Measurements from ENCODE around the gene C1QTNF7. TPM values are rescaled to one million over a fixed set of nuclear protein-coding genes. Genes with fewer than 3 reads are reported as not detected.

The C1QTNF7 gene
- total RNA-seq, 1 experiment from 2014 or later: 0.21 TPM

DNA sequence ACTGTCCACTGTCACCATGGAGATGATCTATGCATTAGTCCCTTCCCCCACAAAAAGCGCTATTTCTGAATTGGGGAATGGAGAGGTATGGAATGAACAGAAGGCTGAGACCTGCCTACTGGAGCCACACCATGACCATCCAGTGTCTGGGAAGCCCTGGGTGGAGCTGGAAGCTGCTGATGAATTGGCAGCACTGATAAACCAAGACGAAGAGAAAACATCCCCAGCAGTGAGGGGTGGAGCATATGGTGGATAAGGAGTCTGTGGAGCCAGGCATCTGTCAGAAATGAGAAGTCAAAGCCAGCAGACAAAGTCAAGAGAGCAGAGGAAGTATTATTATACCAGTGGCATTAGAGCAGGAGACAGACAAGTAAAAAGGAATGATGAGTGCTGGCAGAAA lies 55.0 kb downstream of the C1QTNF7 start:
- H3K9me3 ChIP-seq (ENCODE audit: low read depth, low read length, poor library complexity, severe bottlenecking): peaks cover 5% of the 10 kb centered on the region
- POLR2A ChIA-PET (ENCODE audit: low non-redundant PET): no interaction called here
- no peaks in the 10 kb centered on the region for H3K27me3 ChIP-seq (replicated peaks; ENCODE audit: insufficient read depth, low read depth, low read length, poor library complexity)
- H3K4me1 ChIP-seq (ENCODE audit: insufficient read depth, low read length, poor library complexity, severe bottlenecking): peaks cover 9% of the 10 kb centered on the region
- intact Hi-C loops (cut with micrococcal nuclease; ENCODE audit: unreplicated experiment): no loop called here
- no TSS peak for BruUV-seq (replicated peaks)
- H3K27ac ChIP-seq (ENCODE audit: low read depth, low read length, poor library complexity, severe bottlenecking): no peak overlapping the region
- H3K4me3 ChIP-seq (ENCODE audit: low read depth, low read length, poor library complexity, severe bottlenecking): no peak overlapping the region
- H3K36me3 ChIP-seq (ENCODE audit: insufficient read depth, low read length, poor library complexity, severe bottlenecking): peaks cover 6% of the 10 kb centered on the region
- DNase-seq (ENCODE audit: low spot score): no peak
- TF ChIP-seq CTCF (conservative IDR thresholded peaks at IDR 0.05; ENCODE audit: low read depth, low read length): no peak
- no peak for TF ChIP-seq EZH2 (IDR thresholded peaks at IDR 0.05; ENCODE audit: borderline replicate concordance, low read depth, low read length, poor library complexity, severe bottlenecking)
- CTCF ChIA-PET: no interaction called here

- H3K27me3 ChIP-seq (replicated peaks; ENCODE audit: insufficient read depth, low read depth, low read length, poor library complexity): no peaks in the 10 kb centered on the region
- no peak for DNase-seq (ENCODE audit: low spot score)
- peaks cover 6% of the 10 kb centered on the region for H3K36me3 ChIP-seq (ENCODE audit: insufficient read depth, low read length, poor library complexity, severe bottlenecking)
- ChIA-PET POLR2A (ENCODE audit: low non-redundant PET) (interaction anchor here (0.6 kb wide), 1 partner anchor 384 kb away, joined by 4 read pairs; no protein-coding TSS in a partner anchor), CTCF (no interaction called here)
- H3K9me3 ChIP-seq (ENCODE audit: low read depth, low read length, poor library complexity, severe bottlenecking): peaks cover 5% of the 10 kb centered on the region
- no TSS peak for BruUV-seq (replicated peaks)
- H3K4me3 ChIP-seq (ENCODE audit: low read depth, low read length, poor library complexity, severe bottlenecking): no peak overlapping the region
- no peaks in the 10 kb centered on the region for H3K4me1 ChIP-seq (ENCODE audit: insufficient read depth, low read length, poor library complexity, severe bottlenecking)
- no peak overlapping the region for H3K27ac ChIP-seq (ENCODE audit: low read depth, low read length, poor library complexity, severe bottlenecking)
- no peak for TF ChIP-seq EZH2 (IDR thresholded peaks at IDR 0.05; ENCODE audit: borderline replicate concordance, low read depth, low read length, poor library complexity, severe bottlenecking)
- no peak for TF ChIP-seq CTCF (conservative IDR thresholded peaks at IDR 0.05; ENCODE audit: low read depth, low read length)
- intact Hi-C loops (cut with micrococcal nuclease; ENCODE audit: unreplicated experiment): no loop called here
Observed at GRCh38 chr4:15488136-15488535, 60.3 kb downstream of the C1QTNF7 start.

DNA sequence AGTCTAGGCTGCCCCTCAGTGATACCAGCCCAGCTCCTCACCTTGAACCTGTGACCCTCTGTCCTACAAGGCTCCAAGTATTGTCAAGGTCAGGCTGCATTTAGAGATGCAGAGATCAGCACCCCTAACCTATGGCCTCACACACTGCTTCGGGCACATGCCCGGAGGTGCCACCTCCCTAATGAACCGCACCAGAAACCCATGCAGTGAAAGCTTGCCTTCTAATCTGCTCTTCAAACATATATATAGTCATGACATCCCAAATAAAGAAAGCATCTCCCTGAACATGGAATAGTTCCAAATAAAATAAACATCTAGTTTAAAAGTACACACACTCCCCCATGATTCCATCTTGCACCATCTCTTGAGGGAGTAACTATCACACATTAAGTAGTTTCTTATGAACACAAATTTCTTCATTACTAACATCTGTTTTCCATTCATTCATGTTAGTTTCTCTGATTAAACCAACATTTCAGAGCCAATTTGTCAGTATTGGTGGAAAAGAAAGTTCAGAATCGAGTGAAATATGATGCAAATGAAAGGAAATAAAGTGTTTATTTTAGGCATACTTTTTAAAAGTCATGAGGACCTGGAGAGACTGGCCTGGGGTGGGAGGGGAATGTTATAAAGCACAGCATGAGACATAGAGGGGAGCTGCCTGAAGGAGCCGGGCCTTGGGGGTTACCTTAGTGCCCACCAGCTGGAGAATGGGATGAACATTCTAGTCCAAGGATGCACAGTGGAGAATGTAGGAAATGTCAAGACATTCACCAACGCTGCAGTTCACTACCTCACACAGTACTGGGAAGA lies 61.0 kb downstream of the C1QTNF7 start:
- Histone ChIP-seq H3K27me3 (replicated peaks; ENCODE audit: insufficient read depth, low read depth, low read length, poor library complexity) (no peaks in the 10 kb centered on the region), H3K4me3 (ENCODE audit: low read depth, low read length, poor library complexity, severe bottlenecking) (no peak overlapping the region), H3K27ac (ENCODE audit: low read depth, low read length, poor library complexity, severe bottlenecking) (no peak overlapping the region), H3K4me1 (ENCODE audit: insufficient read depth, low read length, poor library complexity, severe bottlenecking) (no peaks in the 10 kb centered on the region), H3K36me3 (ENCODE audit: insufficient read depth, low read length, poor library complexity, severe bottlenecking) (peaks cover 6% of the 10 kb centered on the region), H3K9me3 (ENCODE audit: low read depth, low read length, poor library complexity, severe bottlenecking) (peaks cover 5% of the 10 kb centered on the region)
- BruUV-seq (replicated peaks): no TSS peak
- intact Hi-C loops (cut with micrococcal nuclease; ENCODE audit: unreplicated experiment): no loop called here
- TF ChIP-seq CTCF (conservative IDR thresholded peaks at IDR 0.05; ENCODE audit: low read depth, low read length) (no peak), EZH2 (IDR thresholded peaks at IDR 0.05; ENCODE audit: borderline replicate concordance, low read depth, low read length, poor library complexity, severe bottlenecking) (no peak)
- ChIA-PET CTCF (no interaction called here), POLR2A (ENCODE audit: low non-redundant PET) (no interaction called here)
- no peak for DNase-seq (ENCODE audit: low spot score)

Measured in A673 (cell line).